ENCODE data around the gene PHF21A.

PHF21A gene

GRCh38 chr11:46143049-46143806 lies 22.0 kb upstream of the PHF21A start:
- no peak overlapping the region for H3K9ac ChIP-seq (ENCODE audit: low read length)
- H3K27me3 ChIP-seq (ENCODE audit: insufficient read depth, low read length): no peaks in the 10 kb centered on the region
- no peak for TF ChIP-seq EZH2 (IDR thresholded peaks at IDR 0.05; ENCODE audit: borderline replicate concordance, low read length)
- no peak for TF ChIP-seq CTCF (IDR thresholded peaks at IDR 0.05; ENCODE audit: low read length)
- H2AFZ ChIP-seq (ENCODE audit: low read length): no peak overlapping the region
- H3K79me2 ChIP-seq (ENCODE audit: insufficient read depth, low read length): no peaks in the 10 kb centered on the region
- no peak overlapping the region for H3K4me3 ChIP-seq (ENCODE audit: low read depth, low read length, poor library complexity, severe bottlenecking)
- H4K20me1 ChIP-seq (ENCODE audit: insufficient read depth, low read length): no peaks in the 10 kb centered on the region
- no peak overlapping the region for H3K4me2 ChIP-seq (ENCODE audit: low read length)
- H3K36me3 ChIP-seq (ENCODE audit: insufficient read depth, low read length): no peaks in the 10 kb centered on the region
- no peaks in the 10 kb centered on the region for H3F3A ChIP-seq (ENCODE audit: insufficient read depth, low read length)
- no peaks in the 10 kb centered on the region for H3K4me1 ChIP-seq (ENCODE audit: insufficient read depth, low read length, severe bottlenecking)
- no peak overlapping the region for H3K27ac ChIP-seq (ENCODE audit: low read depth, low read length, poor library complexity, severe bottlenecking)
- H3K9me3 ChIP-seq (ENCODE audit: low read length): no peaks in the 10 kb centered on the region
- H3K9me2 ChIP-seq (ENCODE audit: low read depth, low read length): no peaks in the 10 kb centered on the region

- H3K27ac ChIP-seq (ENCODE audit: low read depth, low read length, poor library complexity, severe bottlenecking): no peak overlapping the region
- no peak overlapping the region for H3K4me3 ChIP-seq (ENCODE audit: low read depth, low read length, poor library complexity, severe bottlenecking)
- no peak for TF ChIP-seq CTCF (IDR thresholded peaks at IDR 0.05; ENCODE audit: low read length)
- H3K36me3 ChIP-seq (ENCODE audit: insufficient read depth, low read length): no peaks in the 10 kb centered on the region
- H3K79me2 ChIP-seq (ENCODE audit: insufficient read depth, low read length): no peaks in the 10 kb centered on the region
- H3K4me1 ChIP-seq (ENCODE audit: insufficient read depth, low read length, severe bottlenecking): no peaks in the 10 kb centered on the region
- H3F3A ChIP-seq (ENCODE audit: insufficient read depth, low read length): no peaks in the 10 kb centered on the region
- H3K4me2 ChIP-seq (ENCODE audit: low read length): no peak overlapping the region
- H2AFZ ChIP-seq (ENCODE audit: low read length): no peak overlapping the region
- H3K9me2 ChIP-seq (ENCODE audit: low read depth, low read length): no peaks in the 10 kb centered on the region
- no peaks in the 10 kb centered on the region for H3K27me3 ChIP-seq (ENCODE audit: insufficient read depth, low read length)
- no peaks in the 10 kb centered on the region for H3K9me3 ChIP-seq (ENCODE audit: low read length)
- H4K20me1 ChIP-seq (ENCODE audit: insufficient read depth, low read length): no peaks in the 10 kb centered on the region
- no peak overlapping the region for H3K9ac ChIP-seq (ENCODE audit: low read length)
These were observed 21.3 kb upstream of the PHF21A start for GRCh38 chr11:46142561-46142960.

- Histone ChIP-seq H3K9me3 (ENCODE audit: low read length) (no peaks in the 10 kb centered on the region), H3K27ac (ENCODE audit: low read depth, low read length, poor library complexity, severe bottlenecking) (no peak overlapping the region), H3K9ac (ENCODE audit: low read length) (no peak overlapping the region), H3K79me2 (ENCODE audit: insufficient read depth, low read length) (no peaks in the 10 kb centered on the region), H3F3A (ENCODE audit: insufficient read depth, low read length) (no peaks in the 10 kb centered on the region), H4K20me1 (ENCODE audit: insufficient read depth, low read length) (no peaks in the 10 kb centered on the region), H3K27me3 (ENCODE audit: insufficient read depth, low read length) (no peaks in the 10 kb centered on the region), H3K4me3 (ENCODE audit: low read depth, low read length, poor library complexity, severe bottlenecking) (no peak overlapping the region), H3K9me2 (ENCODE audit: low read depth, low read length) (no peaks in the 10 kb centered on the region), H3K4me2 (ENCODE audit: low read length) (no peak overlapping the region), H2AFZ (ENCODE audit: low read length) (no peak overlapping the region), H3K4me1 (ENCODE audit: insufficient read depth, low read length, severe bottlenecking) (no peaks in the 10 kb centered on the region), H3K36me3 (ENCODE audit: insufficient read depth, low read length) (no peaks in the 10 kb centered on the region)
- TF ChIP-seq CTCF (IDR thresholded peaks at IDR 0.05; ENCODE audit: low read length) (no peak), EZH2 (IDR thresholded peaks at IDR 0.05; ENCODE audit: borderline replicate concordance, low read length) (no peak)
These were observed 20.3 kb upstream of the PHF21A start for GRCh38 chr11:46141597-46141996.

Data from OCI-LY1 (cell line).